ENCODE results near the gene KLKB1.

- TF ChIP-seq, protein P1, sequence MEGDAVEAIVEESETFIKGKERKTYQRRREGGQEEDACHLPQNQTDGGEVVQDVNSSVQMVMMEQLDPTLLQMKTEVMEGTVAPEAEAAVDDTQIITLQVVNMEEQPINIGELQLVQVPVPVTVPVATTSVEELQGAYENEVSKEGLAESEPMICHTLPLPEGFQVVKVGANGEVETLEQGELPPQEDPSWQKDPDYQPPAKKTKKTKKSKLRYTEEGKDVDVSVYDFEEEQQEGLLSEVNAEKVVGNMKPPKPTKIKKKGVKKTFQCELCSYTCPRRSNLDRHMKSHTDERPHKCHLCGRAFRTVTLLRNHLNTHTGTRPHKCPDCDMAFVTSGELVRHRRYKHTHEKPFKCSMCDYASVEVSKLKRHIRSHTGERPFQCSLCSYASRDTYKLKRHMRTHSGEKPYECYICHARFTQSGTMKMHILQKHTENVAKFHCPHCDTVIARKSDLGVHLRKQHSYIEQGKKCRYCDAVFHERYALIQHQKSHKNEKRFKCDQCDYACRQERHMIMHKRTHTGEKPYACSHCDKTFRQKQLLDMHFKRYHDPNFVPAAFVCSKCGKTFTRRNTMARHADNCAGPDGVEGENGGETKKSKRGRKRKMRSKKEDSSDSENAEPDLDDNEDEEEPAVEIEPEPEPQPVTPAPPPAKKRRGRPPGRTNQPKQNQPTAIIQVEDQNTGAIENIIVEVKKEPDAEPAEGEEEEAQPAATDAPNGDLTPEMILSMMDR (IDR thresholded peaks at IDR 0.05), result no peak
- TF ChIP-seq EP300 (IDR thresholded peaks at IDR 0.05) (no peak), POLR2A (IDR thresholded peaks at IDR 0.05) (no peak)
Measured at GRCh38 chr4:186300659-186301390, 73.5 kb downstream of the KLKB1 start.
